ENCODE data around the gene CYB5D1. TPM values are rescaled to one million over a fixed set of nuclear protein-coding genes. Genes with fewer than 3 reads are reported as not detected.

The CYB5D1 gene
- total RNA-seq, 2 experiments from 2014 or later: 18.1 to 24.8 TPM

GRCh38 chr17:7836596-7837407, 21.0 kb upstream of the CYB5D1 start:
- Histone ChIP-seq H3K4me1 (ENCODE audit: insufficient read depth, low read length, poor library complexity, severe bottlenecking) (peaks cover 51% of the 10 kb centered on the region), H3K27ac (ENCODE audit: low read depth, low read length, poor library complexity, severe bottlenecking) (peak overlapping the region; percentile 91), H3K4me2 (ENCODE audit: low read length) (peak overlapping the region; percentile 93), H3K4me3 (ENCODE audit: low read depth, low read length, poor library complexity, severe bottlenecking) (peak overlapping the region; percentile 78), H2AFZ (ENCODE audit: low read length) (peak overlapping the region; percentile 26; the same call in 1 of the 2 replicates), H3K36me3 (ENCODE audit: insufficient read depth, low read length) (peaks cover 12% of the 10 kb centered on the region; the same call in 1 of the 2 replicates), H3K9me3 (ENCODE audit: low read length) (no peaks in the 10 kb centered on the region), H4K20me1 (ENCODE audit: insufficient read depth, low read length) (peaks cover 13% of the 10 kb centered on the region; the same call in 1 of the 2 replicates), H3K79me2 (ENCODE audit: insufficient read depth, low read depth, low read length) (peaks cover 40% of the 10 kb centered on the region; the same call in 1 of the 2 replicates), H3K9me2 (ENCODE audit: insufficient read depth, low read length) (no peaks in the 10 kb centered on the region)
- ChIA-PET POLR2A (interaction anchor here (0.6 to 3.0 kb wide), 5 partner anchors 10 to 336 kb away, joined by 3 to 10 read pairs (median 3); partner anchors contain the start of genes NAA38 and TP53), CTCF (ENCODE audit: unreplicated experiment) (interaction anchor here (0.5 to 0.9 kb wide), 2 partner anchors 19 to 20 kb away, joined by 3 to 6 read pairs; partner anchors contain the start of gene NAA38)
- BruUV-seq (replicated peaks): no TSS peak
- DNase-seq (ENCODE audit: low spot score): peak; percentile 93
- no peak for TF ChIP-seq EZH2phosphoT487 (IDR thresholded peaks at IDR 0.05; ENCODE audit: borderline replicate concordance, low read depth, low read length)
- TF ChIP-seq CTCF (conservative IDR thresholded peaks at IDR 0.05; ENCODE audit: low read length): no peak
- intact Hi-C loops (cut with micrococcal nuclease; ENCODE audit: unreplicated experiment): loop anchor here (5.0 to 10.0 kb wide), 5 partner anchors 150 to 585 kb away; partner anchors contain the start of genes CTDNEP1, ELP5, HES7 and PER1

DNA sequence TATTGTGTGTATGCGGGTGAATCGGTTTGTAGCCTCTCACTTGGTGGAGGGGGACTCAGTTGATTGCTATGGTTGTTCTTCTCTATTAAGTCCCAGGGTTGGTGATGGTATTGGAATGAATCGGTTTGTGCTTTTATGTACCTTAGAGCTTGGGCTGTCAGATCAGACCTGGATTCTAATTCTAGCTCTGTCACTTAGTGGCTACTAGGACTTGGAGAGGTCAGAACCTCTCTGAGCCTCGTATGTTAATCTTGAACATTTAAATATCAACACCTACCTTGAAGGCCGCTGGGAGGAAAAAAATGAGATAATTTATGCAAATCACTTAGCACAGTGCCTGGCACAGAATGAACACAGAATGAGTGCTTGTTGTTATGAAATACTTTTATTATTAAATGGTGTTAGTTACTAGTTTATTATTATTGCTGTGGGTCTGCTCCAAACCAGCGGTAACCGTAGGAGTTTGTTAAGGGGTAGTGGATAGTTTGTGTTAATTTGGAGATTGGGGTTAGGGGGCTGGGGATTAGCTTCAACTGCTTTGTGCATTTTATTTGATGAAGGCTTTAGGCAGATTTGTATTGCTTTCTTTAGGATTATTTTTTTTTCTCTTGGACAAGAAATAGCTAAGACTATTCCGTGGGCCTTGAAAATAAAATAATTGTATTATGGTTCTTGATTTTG, 20.3 kb upstream of the CYB5D1 start:
- BruUV-seq (replicated peaks): no TSS peak
- CTCF ChIA-PET (ENCODE audit: unreplicated experiment): interaction anchor here (0.9 kb wide), 1 partner anchor 20 kb away, joined by 3 read pairs; the partner anchor contains the start of gene NAA38

More for the DNA sequence above, 20.3 kb upstream of the CYB5D1 start:
- intact Hi-C loops (cut with micrococcal nuclease; ENCODE audit: unreplicated experiment): loop anchor here (1.0 to 10.0 kb wide), 6 partner anchors 49 to 585 kb away; partner anchors contain the start of genes CTDNEP1, ELP5, HES7 and PER1
- H3K4me2 ChIP-seq (ENCODE audit: low read length): peak overlapping the region; percentile 93
- H3K4me1 ChIP-seq (ENCODE audit: insufficient read depth, low read length, poor library complexity, severe bottlenecking): peaks cover 51% of the 10 kb centered on the region
- H3K79me2 ChIP-seq (ENCODE audit: insufficient read depth, low read depth, low read length): peaks cover 40% of the 10 kb centered on the region; the same call in 1 of the 2 replicates
- H3K9me2 ChIP-seq (ENCODE audit: insufficient read depth, low read length): no peaks in the 10 kb centered on the region
- H3K9me3 ChIP-seq (ENCODE audit: low read length): no peaks in the 10 kb centered on the region
- TF ChIP-seq CTCF (conservative IDR thresholded peaks at IDR 0.05; ENCODE audit: low read length): no peak
- no peak for TF ChIP-seq EZH2phosphoT487 (IDR thresholded peaks at IDR 0.05; ENCODE audit: borderline replicate concordance, low read depth, low read length)
- peaks cover 12% of the 10 kb centered on the region; the same call in 1 of the 2 replicates for H3K36me3 ChIP-seq (ENCODE audit: insufficient read depth, low read length)
- H2AFZ ChIP-seq (ENCODE audit: low read length): peak overlapping the region; percentile 22; the same call in 1 of the 2 replicates
- DNase-seq (ENCODE audit: low spot score): peak; percentile 73
- peak overlapping the region; percentile 78 for H3K4me3 ChIP-seq (ENCODE audit: low read depth, low read length, poor library complexity, severe bottlenecking)
- peak overlapping the region; percentile 91 for H3K27ac ChIP-seq (ENCODE audit: low read depth, low read length, poor library complexity, severe bottlenecking)
- H4K20me1 ChIP-seq (ENCODE audit: insufficient read depth, low read length): peaks cover 13% of the 10 kb centered on the region; the same call in 1 of the 2 replicates
- POLR2A ChIA-PET: interaction anchor here (0.6 to 3.0 kb wide), 7 partner anchors 10 to 343 kb away, joined by 3 to 10 read pairs (median 3); partner anchors contain the start of genes NAA38 and TP53

Measured in OCI-LY7 (cell line).